ENCODE data around the gene ZNF423.

Gene ZNF423

GRCh38 chr16:49504023-49504364 lies 351.9 kb downstream of the ZNF423 start:
- TF ChIP-seq, protein P1, sequence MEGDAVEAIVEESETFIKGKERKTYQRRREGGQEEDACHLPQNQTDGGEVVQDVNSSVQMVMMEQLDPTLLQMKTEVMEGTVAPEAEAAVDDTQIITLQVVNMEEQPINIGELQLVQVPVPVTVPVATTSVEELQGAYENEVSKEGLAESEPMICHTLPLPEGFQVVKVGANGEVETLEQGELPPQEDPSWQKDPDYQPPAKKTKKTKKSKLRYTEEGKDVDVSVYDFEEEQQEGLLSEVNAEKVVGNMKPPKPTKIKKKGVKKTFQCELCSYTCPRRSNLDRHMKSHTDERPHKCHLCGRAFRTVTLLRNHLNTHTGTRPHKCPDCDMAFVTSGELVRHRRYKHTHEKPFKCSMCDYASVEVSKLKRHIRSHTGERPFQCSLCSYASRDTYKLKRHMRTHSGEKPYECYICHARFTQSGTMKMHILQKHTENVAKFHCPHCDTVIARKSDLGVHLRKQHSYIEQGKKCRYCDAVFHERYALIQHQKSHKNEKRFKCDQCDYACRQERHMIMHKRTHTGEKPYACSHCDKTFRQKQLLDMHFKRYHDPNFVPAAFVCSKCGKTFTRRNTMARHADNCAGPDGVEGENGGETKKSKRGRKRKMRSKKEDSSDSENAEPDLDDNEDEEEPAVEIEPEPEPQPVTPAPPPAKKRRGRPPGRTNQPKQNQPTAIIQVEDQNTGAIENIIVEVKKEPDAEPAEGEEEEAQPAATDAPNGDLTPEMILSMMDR (IDR thresholded peaks at IDR 0.05; ENCODE audit: low read depth, low read length), result no peak
- no peak for DNase-seq (ENCODE audit: extremely low read depth, low read depth)

DNA sequence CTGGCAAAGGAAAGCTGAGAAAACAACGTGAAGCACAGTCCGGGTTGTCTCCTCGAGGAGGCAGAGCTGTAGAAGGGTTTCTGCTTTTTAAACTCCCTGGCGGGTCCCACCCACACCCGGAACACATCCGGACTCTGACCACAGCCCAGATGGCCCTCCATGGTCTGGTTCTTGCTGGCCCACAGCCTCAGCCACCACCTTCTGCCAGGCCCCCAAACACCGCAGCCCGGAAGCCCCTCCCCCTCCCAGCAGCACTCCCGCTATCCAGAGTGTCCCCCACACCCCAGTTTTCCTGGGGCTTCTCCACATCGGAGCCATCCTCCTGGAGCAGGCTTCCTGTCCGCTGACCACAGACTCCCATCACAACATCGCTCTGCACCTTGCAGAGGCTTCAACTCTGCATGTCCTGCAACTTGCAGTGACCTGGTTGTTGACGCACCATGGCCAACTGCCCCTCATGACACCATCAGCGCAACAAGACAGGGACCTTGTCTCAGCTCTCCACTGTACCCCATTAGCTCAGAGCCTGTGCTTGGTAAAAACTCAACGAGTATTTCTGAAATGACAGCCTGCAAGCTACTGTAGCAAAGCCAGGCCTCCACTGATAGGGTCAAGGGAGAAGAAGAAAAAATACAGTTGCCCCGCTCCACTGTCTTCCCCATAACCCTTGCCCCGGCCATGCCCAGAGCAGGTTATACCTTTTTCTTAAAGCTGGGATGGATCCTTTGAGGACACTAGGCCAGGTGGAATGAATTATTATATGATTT lies 352.5 kb downstream of the ZNF423 start:
- no peak for DNase-seq (ENCODE audit: extremely low read depth, low read depth)

DNA sequence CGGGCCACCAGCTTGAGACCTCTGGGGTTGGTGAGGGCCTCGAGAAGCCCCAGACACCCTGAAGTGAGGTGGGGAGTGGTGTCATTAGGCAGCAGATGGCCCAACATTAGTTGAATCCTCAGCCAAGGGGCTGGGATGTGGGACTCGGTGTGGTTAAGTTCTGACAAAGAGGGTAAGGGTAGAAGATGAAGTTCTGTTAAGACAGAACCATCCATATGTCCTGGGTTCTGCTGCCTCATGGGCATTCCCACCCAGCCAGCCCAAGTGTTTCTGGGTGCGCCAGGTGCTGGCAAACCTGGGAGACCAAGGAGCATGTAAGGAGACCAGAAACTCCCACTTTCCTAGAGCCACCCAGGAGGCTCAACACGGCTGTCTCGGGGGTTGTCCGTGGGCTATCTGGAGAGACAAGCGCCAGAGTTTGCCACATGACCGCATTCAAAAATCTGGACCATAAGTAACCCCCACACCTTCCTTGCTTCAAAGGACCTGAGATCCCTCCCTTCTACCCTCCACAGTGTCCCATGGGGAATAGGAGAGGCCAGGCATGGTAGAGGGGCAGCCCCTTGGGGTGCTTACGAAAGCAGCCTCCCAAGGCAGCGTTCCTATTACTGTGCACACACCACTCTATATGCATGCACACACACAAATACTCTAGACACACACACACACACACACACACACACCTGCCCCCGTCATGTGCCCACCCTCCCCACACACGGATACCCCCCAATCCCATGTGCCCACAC lies 353.6 kb downstream of the ZNF423 start:
- TF ChIP-seq, protein P1 (IDR thresholded peaks at IDR 0.05; ENCODE audit: low read depth, low read length), result no peak
- DNase-seq (ENCODE audit: extremely low read depth, low read depth), result no peak

More for the DNA sequence above, 352.5 kb downstream of the ZNF423 start:
- TF ChIP-seq, protein P1 (IDR thresholded peaks at IDR 0.05; ENCODE audit: low read depth, low read length), result no peak

- TF ChIP-seq, protein P1 (IDR thresholded peaks at IDR 0.05; ENCODE audit: low read depth, low read length), result no peak
- DNase-seq (ENCODE audit: extremely low read depth, low read depth), result no peak
Measured at GRCh38 chr16:49499869-49500610, 355.9 kb downstream of the ZNF423 start.

- TF ChIP-seq, protein P1 (IDR thresholded peaks at IDR 0.05; ENCODE audit: low read depth, low read length), result no peak
- DNase-seq (ENCODE audit: extremely low read depth, low read depth), result no peak
Measured at GRCh38 chr16:49499414-49499785, 356.5 kb downstream of the ZNF423 start.

DNA sequence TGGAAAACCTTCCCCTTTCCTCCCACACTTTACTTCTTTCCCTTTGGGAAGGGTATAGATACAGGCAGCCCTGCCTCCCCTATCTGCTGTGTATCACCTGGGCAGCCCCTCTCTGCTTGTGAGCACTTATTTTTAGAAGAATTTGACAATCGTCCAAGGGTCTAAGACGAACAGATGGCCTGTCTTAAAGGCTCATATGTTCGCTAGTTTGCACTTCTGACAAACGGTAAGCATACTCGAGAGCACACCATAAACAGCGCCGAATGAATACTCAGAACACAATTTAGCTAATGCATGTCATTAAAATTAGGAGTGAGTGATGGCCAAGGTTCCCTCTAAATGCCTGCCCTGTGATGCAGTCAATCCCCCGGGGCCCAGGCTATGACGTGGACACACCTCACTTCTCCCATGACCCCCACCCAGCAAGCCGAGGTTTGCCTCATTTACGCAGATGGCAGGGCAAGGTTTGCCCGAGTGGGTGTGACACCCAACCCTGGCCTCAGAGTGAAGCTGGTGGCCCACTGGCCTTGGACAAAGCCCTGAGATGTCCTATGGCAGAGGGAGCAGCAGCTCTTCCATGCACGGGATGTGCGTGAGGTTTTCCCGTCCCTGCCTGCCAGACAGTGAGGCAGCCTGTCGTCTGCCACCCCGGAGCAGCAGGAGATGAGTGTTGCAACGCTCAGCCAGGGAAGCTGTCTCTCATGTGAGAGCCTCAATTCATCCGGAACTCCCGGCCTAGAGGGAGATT lies 357.1 kb downstream of the ZNF423 start:
- DNase-seq (ENCODE audit: extremely low read depth, low read depth), result no peak
- TF ChIP-seq, protein P1 (IDR thresholded peaks at IDR 0.05; ENCODE audit: low read depth, low read length), result no peak

Data from AG09319 (cell line).